ENCODE measurements around the gene SEPTIN1. TPM values are rescaled to one million over a fixed set of nuclear protein-coding genes. Genes with fewer than 3 reads are reported as not detected.

Gene SEPTIN1
- total RNA-seq, 4 donors from 2014 or later: 1.2 to 7.1 (median 2.7) TPM

- Histone ChIP-seq H3K27ac (peak overlapping the region; percentile 80 to 98 (median 96)), H3K4me3 (peak overlapping the region; percentile 64 to 94 (median 74)), H3K4me1 (peaks cover 19 to 60% (median 34%) of the 10 kb centered on the region in 3 donors), H3K9me3 (no peaks in the 10 kb centered on the region), H3K36me3 (peaks cover 0 to 36% (median 6%) of the 10 kb centered on the region in 3 donors), H3K27me3 (no peaks in the 10 kb centered on the region)
- 0 to 4% methylated on average over 6 to 7 of the region's 8 CpGs for WGBS, 2 donors
- TF ChIP-seq POLR2A (IDR thresholded peaks at IDR 0.05): peak in 1 of 4 donors; percentile 11
- no peak for TF ChIP-seq CTCF (IDR thresholded peaks at IDR 0.05)
- no peak for DNase-seq
- intact Hi-C loops (cut with DNase I): no loop called here
These were observed 14.1 kb downstream of the SEPTIN1 start for GRCh38 chr16:30368122-30368791.

DNA sequence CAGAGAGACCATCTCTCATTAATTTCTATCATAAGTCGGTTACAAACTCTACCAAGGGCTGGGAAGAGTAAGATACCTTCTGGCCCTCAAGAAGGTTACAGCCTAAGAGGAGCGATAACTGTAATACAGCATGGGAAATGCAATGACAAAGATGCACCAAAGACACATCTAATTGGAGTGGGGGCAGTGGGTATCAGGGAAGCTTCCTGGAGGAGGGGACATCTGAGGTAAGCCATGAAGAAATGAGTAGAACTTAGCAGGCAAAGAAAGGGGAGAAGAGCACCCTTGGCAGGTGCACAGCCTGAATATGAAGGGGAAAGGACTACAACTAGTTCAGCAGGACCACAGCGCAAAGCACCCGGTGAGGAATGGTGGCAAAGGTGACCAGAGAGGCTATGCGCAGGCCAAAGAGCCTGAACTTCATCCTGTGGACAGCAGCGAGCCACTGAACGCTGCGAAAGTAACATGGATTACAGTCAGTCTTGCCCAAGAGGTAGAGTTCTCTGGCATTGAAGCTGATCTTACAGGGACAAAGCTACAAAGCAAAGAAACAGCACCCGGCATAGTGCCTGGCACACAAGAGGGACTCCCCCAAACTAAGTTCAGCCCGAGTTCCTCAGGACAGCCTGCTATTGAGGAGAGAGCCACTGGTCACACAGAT is 14.9 kb downstream of the SEPTIN1 start:
- Histone ChIP-seq H3K4me1 (peaks cover 19 to 60% (median 34%) of the 10 kb centered on the region in 3 donors), H3K27ac (peak overlapping the region in 3 of 4 donors; percentile 80 to 98 (median 95)), H3K9me3 (no peaks in the 10 kb centered on the region), H3K36me3 (peaks cover 0 to 44% (median 9%) of the 10 kb centered on the region in 3 donors), H3K27me3 (no peaks in the 10 kb centered on the region), H3K4me3 (peak overlapping the region; percentile 64 to 94 (median 74))
- no peak for DNase-seq
- 66 to 69% methylated on average over 10 of the region's 10 CpGs for WGBS, 2 donors
- intact Hi-C loops (cut with DNase I): no loop called here
- TF ChIP-seq POLR2A (IDR thresholded peaks at IDR 0.05) (no peak), CTCF (IDR thresholded peaks at IDR 0.05) (no peak)

- no peak for TF ChIP-seq POLR2A (IDR thresholded peaks at IDR 0.05)
- TF ChIP-seq CTCF (IDR thresholded peaks at IDR 0.05): no peak
- 62 to 79% methylated on average over 4 of the region's 4 CpGs for WGBS, 2 donors
- peaks cover 0 to 54% (median 11%) of the 10 kb centered on the region in 3 donors for H3K36me3 ChIP-seq
- H3K9me3 ChIP-seq: no peaks in the 10 kb centered on the region
- intact Hi-C loops (cut with DNase I): no loop called here
- peaks cover 19 to 57% (median 30%) of the 10 kb centered on the region in 3 donors for H3K4me1 ChIP-seq
- H3K27me3 ChIP-seq: no peaks in the 10 kb centered on the region
- DNase-seq: no peak
- H3K4me3 ChIP-seq: peak overlapping the region in 1 of 4 donors; percentile 83
- H3K27ac ChIP-seq: no peak overlapping the region
These were observed 15.8 kb downstream of the SEPTIN1 start for GRCh38 chr16:30366511-30366910.

GRCh38 chr16:30365200-30365599 is 17.2 kb downstream of the SEPTIN1 start:
- Histone ChIP-seq H3K4me1 (peaks cover 19 to 52% (median 26%) of the 10 kb centered on the region in 3 donors), H3K27ac (no peak overlapping the region), H3K36me3 (peaks cover 0 to 67% (median 11%) of the 10 kb centered on the region in 3 donors), H3K27me3 (no peaks in the 10 kb centered on the region), H3K9me3 (no peaks in the 10 kb centered on the region), H3K4me3 (no peak overlapping the region)
- intact Hi-C loops (cut with DNase I): no loop called here
- WGBS, 2 donors: 80 to 94% methylated on average over 3 to 7 of the region's 10 CpGs
- no peak for TF ChIP-seq CTCF (IDR thresholded peaks at IDR 0.05)
- TF ChIP-seq POLR2A (IDR thresholded peaks at IDR 0.05): no peak
- DNase-seq: no peak

DNA sequence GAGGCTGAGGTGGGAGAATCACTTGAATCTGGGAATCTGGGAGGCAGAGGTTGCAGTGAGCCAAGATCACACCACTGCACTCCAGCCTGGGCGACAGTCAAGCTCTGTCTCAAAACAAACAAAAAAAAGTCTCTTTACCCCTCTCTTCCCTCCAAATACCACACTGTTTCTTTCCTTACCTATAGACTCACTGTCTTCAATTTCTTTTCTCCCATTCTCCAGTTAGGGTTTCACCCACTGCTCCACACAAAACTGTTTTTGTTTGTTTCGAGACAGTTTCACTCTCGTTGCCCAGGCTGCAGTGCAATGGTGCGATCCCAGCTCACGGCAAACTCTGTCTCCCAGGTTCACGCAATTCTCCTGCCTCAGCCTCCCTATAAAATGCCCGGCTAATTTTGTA is 21.2 kb downstream of the SEPTIN1 start:
- intact Hi-C loops (cut with DNase I): no loop called here
- H3K27me3 ChIP-seq: no peaks in the 10 kb centered on the region

More for the DNA sequence above, 21.2 kb downstream of the SEPTIN1 start:
- no peak overlapping the region for H3K4me3 ChIP-seq
- TF ChIP-seq POLR2A (IDR thresholded peaks at IDR 0.05) (no peak), CTCF (IDR thresholded peaks at IDR 0.05) (no peak)
- WGBS, 2 donors: 94 to 100% methylated on average over 7 of the region's 7 CpGs
- peaks cover 6 to 43% (median 8%) of the 10 kb centered on the region in 3 donors for H3K4me1 ChIP-seq
- no peaks in the 10 kb centered on the region for H3K9me3 ChIP-seq
- DNase-seq: no peak
- no peak overlapping the region for H3K27ac ChIP-seq
- H3K36me3 ChIP-seq: peaks cover 22 to 98% (median 30%) of the 10 kb centered on the region in 3 donors

All from esophagus squamous epithelium (tissue), 5 donors.